K562 (cell line): ENCODE measurements around the gene EFCAB12. TPM values are rescaled to one million over a fixed set of nuclear protein-coding genes. Genes with fewer than 3 reads are reported as not detected.
A peak's percentile ranks its signal among the peaks of the same experiment; 100 is the strongest.

Source experiments
- ATAC-seq: fragments of 200-7000 bp; cut with Tn5 transposase; 3 replicates; pipeline ENCODE4 v1.9.1; 2020; ENCODE audit warnings: moderate library complexity
- BruUV-seq: library from RNA; stranded (reverse); fragments of 400-500 nt; replicated peaks from 2 replicates; lab custom pipeline; 2021; lab: Mats Ljungman, UMichigan
- CTCF ChIA-PET: fragments of 300-600 bp; formaldehyde crosslinking; extraction: SDS; loops from one replicate; lab custom pipeline; 2021; ENCODE audit warnings: low intra/inter-chr PET ratio; lab: Yijun Ruan, JAX
- POLR2A ChIA-PET: fragments of 300-600, 350-650 bp; sonication (Branson Sonifier 250); formaldehyde crosslinking; extraction: SDS; loops from one replicate; lab custom pipeline; 2021; ENCODE audit warnings: antibody characterized with exemption, inconsistent platforms; lab: Yijun Ruan, JAX
- DNase-seq, 4 experiments: peaks; one replicate each; pipeline versions ENCODE4 v3.0.0 to v3.0.0-alpha.2; 2011 to 2018; ENCODE audit warnings: low spot score in 3 of 4, mixed read lengths in 3 of 4; ENCODE audit errors: extremely low read depth in 1 of 4
- FAIRE-seq: peaks from 2 replicates; lab custom pipeline; 2011; peaks lifted over from hg19 to GRCh38; lab: Jason Lieb, UNC
- H2AFZ ChIP-seq: 2 replicates; pipeline ENCODE4 v1.6.0; 2011; ENCODE audit warnings: low read depth, low read length, control low read depth, inconsistent platforms
- H3K27ac ChIP-seq: fragments of 200-600 bp; 3 replicates; pipeline ENCODE4 v1.8.0; 2011; ENCODE audit warnings: low read depth, mild to moderate bottlenecking, control low read depth, inconsistent platforms, low read length, moderate library complexity, mixed read lengths; ENCODE audit errors: extremely low read depth
- H3K27me3 ChIP-seq, 2 experiments: fragments of 300-600 bp in 1 of 2; 2 replicates in 1 of 2; 3 replicates in 1 of 2; pipeline versions ENCODE4 v1.6.0 to v1.8.0; 2011; ENCODE audit warnings: inconsistent platforms in 2 of 2, low read length in 2 of 2, mild to moderate bottlenecking in 1 of 2, mixed read lengths in 1 of 2, moderate library complexity in 1 of 2; ENCODE audit not compliant: control insufficient read depth in 2 of 2, insufficient read depth in 2 of 2
- H3K36me3 ChIP-seq: fragments of 300-600 bp; 3 replicates; pipeline ENCODE4 v1.8.0; 2011; ENCODE audit warnings: mild to moderate bottlenecking, low read length, inconsistent platforms; ENCODE audit not compliant: control insufficient read depth, insufficient read depth
- H3K4me1 ChIP-seq, 2 experiments: fragments of 200-600 bp in 1 of 2; replicated peaks in 1 of 2; 2 replicates in 1 of 2; 3 replicates in 1 of 2; pipeline versions ENCODE4 v1.5.1 to v1.8.0; 2011; ENCODE audit warnings: inconsistent platforms in 2 of 2, low read length in 2 of 2, mild to moderate bottlenecking in 1 of 2, mixed read lengths in 1 of 2, moderate library complexity in 1 of 2; ENCODE audit not compliant: control insufficient read depth in 2 of 2, insufficient read depth in 2 of 2
- H3K4me2 ChIP-seq: 2 replicates; pipeline ENCODE4 v1.6.1; 2011; ENCODE audit warnings: low read length, control low read depth, inconsistent platforms, mixed read lengths; ENCODE audit not compliant: insufficient read depth
- H3K4me3 ChIP-seq: fragments of 200-600 bp; sonication (generic), shearing (Covaris generic); 2 replicates; pipeline ENCODE4 v1.5.1; 2016; ENCODE audit warnings: control low read depth, inconsistent platforms
- H3K79me2 ChIP-seq: fragments of 200-600 bp; 3 replicates; pipeline ENCODE4 v1.8.0; 2011; ENCODE audit warnings: low read length, inconsistent platforms; ENCODE audit not compliant: control insufficient read depth, insufficient read depth
- H3K9ac ChIP-seq, 2 experiments: 2 replicates each; pipeline versions ENCODE4 v1.6.0 to v1.6.1; 2011; ENCODE audit warnings: low read depth in 2 of 2, low read length in 2 of 2, control low read depth in 1 of 2, inconsistent platforms in 1 of 2, mild to moderate bottlenecking in 1 of 2, mixed read lengths in 1 of 2; ENCODE audit not compliant: insufficient read depth in 1 of 2
- H3K9me1 ChIP-seq: one replicate; pipeline ENCODE4 v1.6.0; 2011; ENCODE audit warnings: inconsistent platforms, mild to moderate bottlenecking, low read length, moderate library complexity; ENCODE audit not compliant: control insufficient read depth, insufficient read depth
- H3K9me3 ChIP-seq: replicated peaks from 2 replicates; pipeline ENCODE4 v1.5.1; 2011; ENCODE audit warnings: low read depth, low read length, inconsistent platforms; ENCODE audit not compliant: control insufficient read depth, insufficient read depth
- H4K20me1 ChIP-seq: replicated peaks from 2 replicates; pipeline ENCODE4 v1.6.1; 2011; ENCODE audit warnings: low read length, inconsistent platforms, mixed read lengths; ENCODE audit not compliant: control insufficient read depth, insufficient read depth
- ADNP ChIP-seq: fragments of 200-800 bp; sonication (Bioruptor generic); IDR thresholded peaks from 2 replicates; pipeline ENCODE4 v1.6.1; 2016; ENCODE audit warnings: missing genetic modification characterization, missing compliant biosample characterization
- BRF2 ChIP-seq: IDR thresholded peaks from 3 replicates; pipeline ENCODE4 v1.6.1; 2011; ENCODE audit warnings: borderline replicate concordance, mild to moderate bottlenecking; ENCODE audit not compliant: insufficient read length, insufficient read depth
- CHD2 ChIP-seq: IDR thresholded peaks from 2 replicates; pipeline ENCODE4 v1.6.1; 2011; ENCODE audit warnings: low read depth, low read length
- ETS2 ChIP-seq: IDR thresholded peaks from 2 replicates; pipeline ENCODE4 v1.6.1; 2016; ENCODE audit warnings: borderline replicate concordance, missing genetic modification characterization, mild to moderate bottlenecking, moderate library complexity, missing compliant biosample characterization; ENCODE audit not compliant: poor library complexity, severe bottlenecking
- KDM2B ChIP-seq: fragments of 250-450 bp; sonication (Bioruptor Pico); IDR thresholded peaks from 2 replicates; pipeline ENCODE4 v1.8.0; 2021; ENCODE audit warnings: mild to moderate bottlenecking, moderate library complexity
- NFIC ChIP-seq: fragments of 450-650 bp; IDR thresholded peaks from 2 replicates; pipeline ENCODE4 v1.6.1; 2017; ENCODE audit warnings: mild to moderate bottlenecking, inconsistent platforms
- SMARCA5 ChIP-seq: fragments of 450-650 bp; IDR thresholded peaks from 2 replicates; pipeline ENCODE4 v1.6.1; 2016
- TEAD4 ChIP-seq, 2 experiments: sonication (generic) in 1 of 2; formaldehyde crosslinking in 1 of 2; IDR thresholded peaks; 2 replicates each; pipeline versions ENCODE4 v1.6.1 to v1.8.0; 2012 to 2022; ENCODE audit warnings: borderline replicate concordance in 1 of 2, inconsistent platforms in 1 of 2, low read length in 1 of 2, mild to moderate bottlenecking in 1 of 2, missing genetic modification reagents in 1 of 2
- TOE1 ChIP-seq, 2 experiments: fragments of 450-650 bp in 1 of 2; sonication (generic) in 1 of 2; formaldehyde crosslinking in 1 of 2; IDR thresholded peaks; 2 replicates each; pipeline versions ENCODE4 v1.7.1 to v1.8.0; 2016 to 2022; ENCODE audit warnings: borderline replicate concordance in 2 of 2, mild to moderate bottlenecking in 2 of 2, antibody characterized with exemption in 1 of 2, inconsistent platforms in 1 of 2, low read depth in 1 of 2, missing genetic modification reagents in 1 of 2, moderate library complexity in 1 of 2
- XRCC3 ChIP-seq: fragments of 450-650 bp; IDR thresholded peaks from 2 replicates; pipeline ENCODE4 v1.6.1; 2017; ENCODE audit warnings: mild to moderate bottlenecking, moderate library complexity
- ZNF212 ChIP-seq: fragments of 450-650 bp; formaldehyde crosslinking; IDR thresholded peaks from 2 replicates; pipeline ENCODE4 v1.4.0; 2020; ENCODE audit warnings: mild to moderate bottlenecking
- ZNF431 ChIP-seq: sonication (generic); formaldehyde crosslinking; IDR thresholded peaks from 2 replicates; pipeline ENCODE4 v1.8.0; 2022; ENCODE audit warnings: mild to moderate bottlenecking, missing genetic modification reagents
- ZNF561 ChIP-seq: fragments of 450-650 bp; formaldehyde crosslinking; conservative IDR thresholded peaks from 2 replicates; pipeline ENCODE4 v1.4.0; 2020; ENCODE audit warnings: mild to moderate bottlenecking, moderate library complexity
- ZNF707 ChIP-seq: fragments of 250-450 bp; sonication (Bioruptor Pico); conservative IDR thresholded peaks from 2 replicates; pipeline ENCODE4 v1.8.0; 2022; ENCODE audit warnings: inconsistent platforms, mild to moderate bottlenecking, moderate library complexity
- ZNF76 ChIP-seq: fragments of 250-450 bp; sonication (Bioruptor Pico); IDR thresholded peaks from 2 replicates; pipeline ENCODE4 v1.4.0; 2020; ENCODE audit warnings: mild to moderate bottlenecking, moderate library complexity, borderline replicate concordance
- ZNF764 ChIP-seq: fragments of 250-450 bp; sonication (Bioruptor Pico); IDR thresholded peaks from 2 replicates; pipeline ENCODE4 v1.4.0; 2020; ENCODE audit warnings: low read depth, mild to moderate bottlenecking, moderate library complexity
- ZNF766 ChIP-seq: fragments of 200-800 bp; sonication (Bioruptor generic); conservative IDR thresholded peaks from 2 replicates; pipeline ENCODE4 v1.6.1; 2016; ENCODE audit warnings: missing genetic modification characterization, missing compliant biosample characterization
- ZNF778 ChIP-seq: fragments of 450-650 bp; formaldehyde crosslinking; IDR thresholded peaks from 2 replicates; pipeline ENCODE4 v1.4.0; 2020; ENCODE audit warnings: mild to moderate bottlenecking, moderate library complexity
- WGBS: fragments of 100-300 bp; shearing (Covaris generic); methylation state at CpG from one replicate; pipeline ENCODE4 v1.1.6; 2016; ENCODE audit warnings: low coverage, mixed read lengths; ENCODE audit not compliant: insufficient coverage; ENCODE audit errors: missing lambda C conversion rate; 5-methylcytosine and 5-hydroxymethylcytosine counted together
- in situ Hi-C: fragments of 300-500 bp; cut with MboI; formaldehyde crosslinking; loops from 4 replicates; pipeline ENCODE4 v1.15.0; 2018; ENCODE audit warnings: inconsistent platforms, mixed read lengths
- intact Hi-C: fragments of 100-400 bp; cut with micrococcal nuclease; formaldehyde crosslinking; loops from 2 replicates; pipeline ENCODE4 v1.14.2; 2022
- polyA plus RNA-seq, 8 experiments: library from polyadenylated mRNA; depleted of rRNA in 4 of 8; stranded (reverse) in 5 of 8; unstranded in 3 of 8; fragments of >200 nt; fragmentation: Nextera tagmentation in 2 of 8; fragmentation: Illumina TruSeq in 1 of 8; extraction: Ambion mirVana in 2 of 8; extraction: Trizol in 1 of 8; gene quantifications; 2 replicates each; pipeline versions ENCODE4 v1.2.1 to v1.2.3, GENCODE V29; 2011 to 2014; ENCODE audit warnings: inconsistent platforms in 1 of 8, missing spikeins in 1 of 8
- total RNA-seq, 7 experiments: library from RNA; depleted of rRNA in 6 of 7; stranded (reverse); fragments of >200 nt in 6 of 7; fragmentation: Illumina TruSeq in 2 of 7; extraction: Trizol in 2 of 7; gene quantifications; 2 replicates each; pipeline versions ENCODE4 v1.2.1 to v1.2.3, GENCODE V29; 2011 to 2021; ENCODE audit warnings: low replicate concordance in 1 of 7

Gene EFCAB12
- total and polyA plus RNA-seq, 9 of the 15 experiments (the other 6 are each of a cell fraction or from before 2014, with no cell fraction given) = 0.08 to 0.95 (median 0.56) TPM; not detected in 1

GRCh38 chr3:129365296-129366136, 62.9 kb downstream of the EFCAB12 start:
- no peak for DNase-seq
- ATAC-seq = no peak
- H4K20me1 ChIP-seq = no peaks in the 10 kb centered on the region
- H3K4me1 ChIP-seq = peaks cover 3 to 14% of the 10 kb centered on the region in 2 experiments; a peak in 4 of 5 replicates
- no peak overlapping the region for H3K27ac ChIP-seq
- in situ Hi-C loops = no loop called here
- no peak for FAIRE-seq
- intact Hi-C loops = no loop called here
- no peaks in the 10 kb centered on the region for H3K9me1 ChIP-seq
- H2AFZ ChIP-seq = peak overlapping the region; percentile 50; the same call in 1 of the 2 replicates
- no peaks in the 10 kb centered on the region for H3K36me3 ChIP-seq
- H3K4me3 ChIP-seq = no peak overlapping the region
- H3K4me2 ChIP-seq = no peak overlapping the region
- no peaks in the 10 kb centered on the region; the same call in 1 of the 2 replicates for H3K9me3 ChIP-seq
- no peaks in the 10 kb centered on the region for H3K79me2 ChIP-seq
- H3K9ac ChIP-seq = no peak overlapping the region
- ChIA-PET CTCF (no interaction called here), POLR2A (no interaction called here)
- 38% methylated on average over 12 of the region's 13 CpGs for WGBS
- no peaks in the 10 kb centered on the region for H3K27me3 ChIP-seq
- BruUV-seq = no TSS peak
- TF ChIP-seq ADNP = no peak
- TF ChIP-seq ZNF778 = no peak
- TF ChIP-seq SMARCA5 = no peak
- TF ChIP-seq ZNF212 (CRISPR knock-in tag) = no peak
- no peak for TF ChIP-seq KDM2B (CRISPR knock-in tag)
- no peak for TF ChIP-seq ZNF76
- TF ChIP-seq ZNF707 (CRISPR knock-in tag) = no peak
- no peak for TF ChIP-seq ZNF764 (CRISPR knock-in tag)
- TF ChIP-seq ZNF766 (CRISPR knock-in tag) = peak; percentile 77
- TF ChIP-seq ETS2 = no peak
- TF ChIP-seq TOE1 (IDR thresholded peaks at IDR 0.05; ENCODE audit: borderline replicate concordance) = no peak
- TF ChIP-seq TOE1 (CRISPR knock-in tag; IDR thresholded peaks at IDR 0.05; ENCODE audit: borderline replicate concordance, low read depth) = no peak
- TF ChIP-seq BRF2 = no peak
- peak; percentile 55; the same call in 1 of the 2 replicates for TF ChIP-seq ZNF431 (CRISPR knock-in tag)
- TF ChIP-seq CHD2 = peak; percentile 58
- TF ChIP-seq ZNF561 (CRISPR knock-in tag) = no peak
- no peak for TF ChIP-seq NFIC
- TF ChIP-seq TEAD4 (IDR thresholded peaks at IDR 0.05; ENCODE audit: low read length) = no peak
- no peak for TF ChIP-seq TEAD4 (CRISPR knock-in tag; IDR thresholded peaks at IDR 0.05; ENCODE audit: borderline replicate concordance)
- TF ChIP-seq XRCC3 = no peak
